Endodermal cell (in vitro differentiated cells): Measurements from ENCODE around the gene RHOT2. TPM values are rescaled to one million over a fixed set of nuclear protein-coding genes. Genes with fewer than 3 reads are reported as not detected.

Source experiments
- DNase-seq: peaks from one replicate; pipeline ENCODE4 v3.0.0-alpha.2; 2017
- H3K27ac ChIP-seq: 2 replicates; pipeline ENCODE4 v1.5.1; 2013; ENCODE audit warnings: mild to moderate bottlenecking, low read depth, low read length, moderate library complexity
- H3K27me3 ChIP-seq: 2 replicates; pipeline ENCODE4 v1.6.1; 2013; ENCODE audit warnings: mild to moderate bottlenecking, low read length, moderate library complexity; ENCODE audit not compliant: insufficient read depth, control insufficient read depth, poor library complexity, severe bottlenecking
- H3K36me3 ChIP-seq: 2 replicates; pipeline ENCODE4 v1.7.0; 2013; ENCODE audit warnings: mild to moderate bottlenecking, low read length, moderate library complexity; ENCODE audit not compliant: control insufficient read depth, insufficient read depth
- H3K4me1 ChIP-seq: one replicate; pipeline ENCODE4 v1.7.0; 2013; ENCODE audit warnings: low read length; ENCODE audit not compliant: control insufficient read depth, insufficient read depth
- H3K4me3 ChIP-seq: 2 replicates; pipeline ENCODE4 v1.5.1; 2013; ENCODE audit warnings: mild to moderate bottlenecking, low read length, moderate library complexity
- H3K9ac ChIP-seq: 2 replicates; pipeline ENCODE4 v1.6.1; 2013; ENCODE audit warnings: mild to moderate bottlenecking, low read length, moderate library complexity; ENCODE audit not compliant: poor library complexity, severe bottlenecking; ENCODE audit errors: extremely low read depth
- H3K9me3 ChIP-seq: 2 replicates; pipeline ENCODE4 v1.6.1; 2013; ENCODE audit warnings: mild to moderate bottlenecking, low read length, moderate library complexity; ENCODE audit not compliant: control insufficient read depth
- H3K27ac Mint-ChIP-seq: 2 replicates; pipeline ENCODE4 v1.8.0; 2020; ENCODE audit warnings: mixed read lengths
- H3K27me3 Mint-ChIP-seq: 2 replicates; pipeline ENCODE4 v1.8.0; 2021; ENCODE audit warnings: mild to moderate bottlenecking, mixed read lengths; ENCODE audit not compliant: insufficient read depth
- H3K36me3 Mint-ChIP-seq: 2 replicates; pipeline ENCODE4 v1.8.0; 2020; ENCODE audit warnings: low read depth, mixed read lengths
- H3K4me1 Mint-ChIP-seq: 2 replicates; pipeline ENCODE4 v1.8.0; 2020; ENCODE audit warnings: mixed read lengths
- H3K4me3 Mint-ChIP-seq: 2 replicates; pipeline ENCODE4 v1.8.0; 2020; ENCODE audit warnings: mild to moderate bottlenecking, moderate library complexity, mixed read lengths
- H3K9me3 Mint-ChIP-seq: 2 replicates; pipeline ENCODE4 v1.8.0; 2020; ENCODE audit warnings: mild to moderate bottlenecking, mixed read lengths
- CTCF ChIP-seq: fragments of 200-600 bp; sonication (generic); conservative IDR thresholded peaks from 2 replicates; pipeline ENCODE4 v1.5.0; 2021; ENCODE audit warnings: antibody characterized with exemption, mild to moderate bottlenecking
- WGBS, 2 experiments: methylation state at CpG; one replicate each; pipeline versions ENCODE4 v1.1.5 to v1.1.7; 2013; ENCODE audit warnings: missing lambda C conversion rate in 2 of 2, mixed read lengths in 1 of 2; ENCODE audit not compliant: insufficient coverage in 1 of 2, insufficient read length in 1 of 2; 5-methylcytosine and 5-hydroxymethylcytosine counted together
- total RNA-seq, 2 donors: library from RNA; stranded (reverse); fragmentation: NEBNext Ultra II Directional in 1 of 2; extraction: Animal tissue kit (Norgen Biotek cat#: 25700) in 1 of 2; gene quantifications; 2 replicates in 1 of 2; 3 replicates in 1 of 2; pipeline ENCODE4 v1.2.1, GENCODE V29; 2021

RHOT2 gene
- total RNA-seq, 2 donors from 2014 or later, result 180 to 193 TPM

- Histone ChIP-seq H3K27me3 (no peaks in the 10 kb centered on the region), H3K9me3 (no peaks in the 10 kb centered on the region), H3K4me1 (no peaks in the 10 kb centered on the region), H3K27ac (no peak overlapping the region), H3K4me3 (peak overlapping the region; percentile 84), H3K9ac (peak overlapping the region; percentile 28), H3K36me3 (no peaks in the 10 kb centered on the region)
- TF ChIP-seq CTCF, result no peak
- no peak overlapping the region for H3K27ac Mint-ChIP-seq
- H3K4me3 Mint-ChIP-seq, result peak overlapping the region; percentile 82
- no peaks in the 10 kb centered on the region for H3K4me1 Mint-ChIP-seq
- 11 to 16% methylated on average over 35 to 55 of the region's 55 CpGs for WGBS, 2 experiments
- H3K9me3 Mint-ChIP-seq, result no peaks in the 10 kb centered on the region
- H3K36me3 Mint-ChIP-seq, result no peaks in the 10 kb centered on the region
- no peak for DNase-seq
- H3K27me3 Mint-ChIP-seq, result no peaks in the 10 kb centered on the region
Observed at GRCh38 chr16:635573-636205, 32.2 kb upstream of the RHOT2 start.

GRCh38 chr16:636206-637080 lies 31.5 kb upstream of the RHOT2 start, which contains the start of gene METTL26:
TSS of gene METTL26 (minus strand) at chr16:636305. CDS start at chr16:636290, 15 bp downstream.
- H3K36me3 ChIP-seq, result no peaks in the 10 kb centered on the region
- peak within 1 kb of the TSS; percentile 82 for H3K4me3 Mint-ChIP-seq
- 0% methylated on average over 35 to 91 of the region's 91 CpGs for WGBS, 2 experiments

More at GRCh38 chr16:636206-637080, 31.5 kb upstream of the RHOT2 start, which contains the start of gene METTL26:
- TF ChIP-seq CTCF, result peak; percentile 12
- no peaks in the 10 kb centered on the region for H3K4me1 Mint-ChIP-seq
- H3K9ac ChIP-seq, result peak within 1 kb of the TSS; percentile 28
- H3K27ac Mint-ChIP-seq, result peak within 1 kb of the TSS; percentile 96
- H3K27me3 Mint-ChIP-seq, result no peaks in the 10 kb centered on the region
- no peaks in the 10 kb centered on the region for H3K27me3 ChIP-seq
- H3K9me3 Mint-ChIP-seq, result no peaks in the 10 kb centered on the region
- peak within 1 kb of the TSS; percentile 27 for H3K27ac ChIP-seq
- H3K36me3 Mint-ChIP-seq, result no peaks in the 10 kb centered on the region
- H3K4me1 ChIP-seq, result no peaks in the 10 kb centered on the region
- H3K4me3 ChIP-seq, result peak within 1 kb of the TSS; percentile 84
- no peaks in the 10 kb centered on the region for H3K9me3 ChIP-seq
- DNase-seq, result peak; percentile 98
